HAP-1 (cell line): ENCODE results near the gene ZSCAN5B.
A peak's percentile ranks its signal among the peaks of the same experiment; 100 is the strongest.
"Not testable (repeated sequence)": the region's sequence is repeated elsewhere in the genome, so short reads cannot be mapped to it uniquely, and the experiment has no call there.

Experiments
- DNase-seq, 2 experiments: peaks; one replicate each; pipeline ENCODE4 v3.0.0-alpha.2; 2016 to 2020; ENCODE audit warnings: low spot score in 2 of 2
- H3K27me3 ChIP-seq: fragments of 250-450 bp; sonication (Bioruptor Pico); 2 replicates; pipeline ENCODE4 v1.5.1; 2020; ENCODE audit warnings: low read depth, mild to moderate bottlenecking, moderate library complexity
- H3K36me3 ChIP-seq: fragments of 250-450 bp; sonication (Bioruptor Pico); replicated peaks from 2 replicates; pipeline ENCODE4 v1.5.1; 2020; ENCODE audit warnings: mild to moderate bottlenecking
- H3K4me1 ChIP-seq: fragments of 250-450 bp; sonication (Bioruptor Pico); 2 replicates; pipeline ENCODE4 v1.5.1; 2020; ENCODE audit warnings: mild to moderate bottlenecking
- H3K4me3 ChIP-seq: fragments of 250-450 bp; sonication (Bioruptor Pico); 2 replicates; pipeline ENCODE4 v1.5.1; 2020; ENCODE audit warnings: mild to moderate bottlenecking, moderate library complexity
- H3K9me3 ChIP-seq: fragments of 250-450 bp; sonication (Bioruptor Pico); 2 replicates; pipeline ENCODE4 v1.5.1; 2020; ENCODE audit warnings: mild to moderate bottlenecking, moderate library complexity
- in situ Hi-C: fragments of 300-500 bp; cut with MboI; formaldehyde crosslinking; loops from 3 replicates; pipeline ENCODE4 v1.14.3; 2020; ENCODE audit warnings: low sequenced_read_pairs, inconsistent platforms, mixed read lengths

Gene ZSCAN5B

GRCh38 chr19:56162258-56162657, 35.3 kb downstream of the ZSCAN5B start:
- in situ Hi-C loops, result no loop called here
- Histone ChIP-seq H3K27me3 (no peaks in the 10 kb centered on the region), H3K4me1 (no peaks in the 10 kb centered on the region), H3K4me3 (no peak overlapping the region), H3K9me3 (no peaks in the 10 kb centered on the region), H3K36me3 (no peaks in the 10 kb centered on the region)
- no peak for DNase-seq

- no peaks in the 10 kb centered on the region for H3K36me3 ChIP-seq
- in situ Hi-C loops, result no loop called here
- H3K27me3 ChIP-seq, result no peaks in the 10 kb centered on the region
- H3K9me3 ChIP-seq, result no peaks in the 10 kb centered on the region
- H3K4me3 ChIP-seq, result no peak overlapping the region
- no peak for DNase-seq
- H3K4me1 ChIP-seq, result no peaks in the 10 kb centered on the region
Measured at GRCh38 chr19:56161534-56161933, 36.0 kb downstream of the ZSCAN5B start.

GRCh38 chr19:56159622-56160271, 37.8 kb downstream of the ZSCAN5B start:
- Histone ChIP-seq H3K4me3 (no peak overlapping the region), H3K4me1 (no peaks in the 10 kb centered on the region), H3K27me3 (no peaks in the 10 kb centered on the region), H3K36me3 (0 out of 2 replicates have a peak, but pooled peaks cover 5% of the 10 kb centered on the region), H3K9me3 (no peaks in the 10 kb centered on the region)
- in situ Hi-C loops, result no loop called here
- DNase-seq, result no peak

GRCh38 chr19:56159009-56159559, 38.5 kb downstream of the ZSCAN5B start:
- H3K9me3 ChIP-seq, result no peaks in the 10 kb centered on the region
- in situ Hi-C loops, result no loop called here
- H3K4me1 ChIP-seq, result no peaks in the 10 kb centered on the region
- DNase-seq, result no peak
- 0 out of 2 replicates have a peak, but pooled peaks cover 5% of the 10 kb centered on the region for H3K36me3 ChIP-seq
- no peak overlapping the region for H3K4me3 ChIP-seq
- no peaks in the 10 kb centered on the region for H3K27me3 ChIP-seq

- in situ Hi-C loops, result no loop called here
- H3K27me3 ChIP-seq, result no peaks in the 10 kb centered on the region
- no peak for DNase-seq
- H3K9me3 ChIP-seq, result no peaks in the 10 kb centered on the region
- no peaks in the 10 kb centered on the region for H3K4me1 ChIP-seq
- H3K4me3 ChIP-seq, result no peak overlapping the region
- H3K36me3 ChIP-seq, result 0 out of 2 replicates have a peak, but pooled peaks cover 5% of the 10 kb centered on the region
Measured at GRCh38 chr19:56158170-56158757, 39.3 kb downstream of the ZSCAN5B start.

- Histone ChIP-seq H3K9me3 (no peaks in the 10 kb centered on the region), H3K4me1 (no peaks in the 10 kb centered on the region), H3K27me3 (no peaks in the 10 kb centered on the region), H3K36me3 (0 out of 2 replicates have a peak, but pooled peaks cover 5% of the 10 kb centered on the region), H3K4me3 (no peak overlapping the region)
- DNase-seq, result no peak
- in situ Hi-C loops, result no loop called here
Measured at GRCh38 chr19:56156768-56157167, 40.8 kb downstream of the ZSCAN5B start.

- Histone ChIP-seq H3K4me1 (no peaks in the 10 kb centered on the region), H3K4me3 (no peak overlapping the region), H3K36me3 (0 out of 2 replicates have a peak, but pooled peaks cover 5% of the 10 kb centered on the region), H3K9me3 (no peaks in the 10 kb centered on the region), H3K27me3 (no peaks in the 10 kb centered on the region)
- in situ Hi-C loops, result no loop called here
- DNase-seq, result peak in 1 of 2 experiments; percentile 32
Measured at GRCh38 chr19:56155124-56155687, 42.4 kb downstream of the ZSCAN5B start.

- Histone ChIP-seq H3K9me3 (no peaks in the 10 kb centered on the region), H3K36me3 (peaks cover 5% of the 10 kb centered on the region; the same call in 1 of the 2 replicates), H3K27me3 (no peaks in the 10 kb centered on the region), H3K4me3 (no peak overlapping the region), H3K4me1 (no peaks in the 10 kb centered on the region)
- in situ Hi-C loops, result no loop called here
- no peak for DNase-seq
Measured at GRCh38 chr19:56153507-56153906, 44.1 kb downstream of the ZSCAN5B start.

GRCh38 chr19:56152644-56153043, 44.9 kb downstream of the ZSCAN5B start:
- H3K27me3 ChIP-seq, result no peaks in the 10 kb centered on the region
- DNase-seq, result no peak
- no peaks in the 10 kb centered on the region for H3K9me3 ChIP-seq
- in situ Hi-C loops, result no loop called here
- peaks cover 8% of the 10 kb centered on the region; the same call in 1 of the 2 replicates for H3K36me3 ChIP-seq
- H3K4me1 ChIP-seq, result no peaks in the 10 kb centered on the region
- H3K4me3 ChIP-seq, result no peak overlapping the region

- H3K4me1 ChIP-seq, result no peaks in the 10 kb centered on the region
- H3K36me3 ChIP-seq, result peaks cover 3% of the 10 kb centered on the region; the same call in 1 of the 2 replicates
- DNase-seq, result no peak
- H3K9me3 ChIP-seq, result no peaks in the 10 kb centered on the region
- no peaks in the 10 kb centered on the region for H3K27me3 ChIP-seq
- no peak overlapping the region for H3K4me3 ChIP-seq
- in situ Hi-C loops, result no loop called here
Measured at GRCh38 chr19:56150358-56150757, 47.2 kb downstream of the ZSCAN5B start.

GRCh38 chr19:56149656-56150038, 47.9 kb downstream of the ZSCAN5B start:
- Histone ChIP-seq H3K9me3 (no peaks in the 10 kb centered on the region), H3K36me3 (peaks cover 3% of the 10 kb centered on the region; the same call in 1 of the 2 replicates), H3K4me1 (no peaks in the 10 kb centered on the region), H3K4me3 (no peak overlapping the region), H3K27me3 (no peaks in the 10 kb centered on the region)
- in situ Hi-C loops, result no loop called here
- no peak for DNase-seq

GRCh38 chr19:56148955-56149655, 48.5 kb downstream of the ZSCAN5B start:
- DNase-seq, H3K4me3 ChIP-seq, H3K4me1 ChIP-seq, H3K27me3 ChIP-seq, in situ Hi-C loops, H3K9me3 ChIP-seq, H3K36me3 ChIP-seq: not testable (repeated sequence)

- H3K9me3 ChIP-seq, result no peaks in the 10 kb centered on the region
- no peaks in the 10 kb centered on the region for H3K27me3 ChIP-seq
- in situ Hi-C loops, result no loop called here
- no peak overlapping the region for H3K4me3 ChIP-seq
- no peak for DNase-seq
- no peaks in the 10 kb centered on the region for H3K4me1 ChIP-seq
- H3K36me3 ChIP-seq, result peaks cover 3% of the 10 kb centered on the region; the same call in 1 of the 2 replicates
Measured at GRCh38 chr19:56148096-56148495, 49.5 kb downstream of the ZSCAN5B start.
